Tibial nerve (tissue), 4 donors: ENCODE data around the gene AGPAT1.

ENCODE experiments used
- EP300 ChIP-seq, 2 donors: sonication (generic); formaldehyde crosslinking; IDR thresholded peaks; one replicate each; pipeline ENCODE4 v1.6.1; 2017; ENCODE audit warnings: antibody characterized with exemption in 2 of 2, mild to moderate bottlenecking in 1 of 2
- TF ChIP-seq, protein P1 (sequence below), 5 experiments: fragments of 200-600 bp in 3 of 5; fragments of 450-650 bp in 2 of 5; sonication (generic) in 3 of 5; IDR thresholded peaks; one replicate each; pipeline ENCODE4 v1.5.1; 2016 to 2019; ENCODE audit warnings: antibody characterized with exemption in 5 of 5, mild to moderate bottlenecking in 3 of 5, moderate library complexity in 2 of 5

DNA sequence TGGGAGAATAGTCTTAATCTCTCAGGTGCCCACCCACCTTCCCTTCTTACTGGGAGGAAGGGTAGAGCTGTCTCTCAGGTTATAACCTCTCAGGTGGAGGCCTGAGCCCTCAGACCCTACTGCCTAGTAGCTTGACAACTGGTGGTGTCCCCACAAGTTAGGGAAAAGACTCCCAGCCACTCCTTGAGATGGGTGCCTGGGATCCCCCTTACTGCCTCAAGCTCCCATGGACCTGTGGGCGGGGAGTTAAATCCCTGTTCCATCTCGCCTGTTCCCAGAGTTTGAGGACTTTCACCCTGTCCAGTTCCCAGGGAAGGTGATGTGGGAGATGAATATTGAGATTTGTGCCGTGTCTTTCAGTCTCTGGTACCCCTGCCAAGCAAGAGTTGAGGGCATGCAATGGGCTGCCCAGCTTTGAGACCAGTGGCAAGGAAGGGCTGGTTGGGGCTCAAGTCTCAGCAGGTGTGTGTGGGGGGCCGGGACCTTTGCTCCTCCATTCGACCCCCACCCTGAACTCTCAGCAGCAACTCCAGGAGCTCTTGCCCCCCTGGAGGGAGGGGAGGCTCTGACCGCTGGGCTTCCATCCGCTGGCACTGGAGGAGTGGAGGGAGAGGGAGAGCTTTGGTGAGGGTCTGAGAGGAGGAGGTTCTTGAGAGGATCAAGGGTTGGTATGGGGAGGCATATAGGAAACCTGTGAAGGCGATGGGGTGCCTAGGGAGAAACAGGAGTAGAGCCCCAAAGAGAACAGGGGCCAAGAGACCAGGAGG, 15.2 kb upstream of the AGPAT1 start:
- no peak for TF ChIP-seq EP300 (IDR thresholded peaks at IDR 0.05)
- TF ChIP-seq, protein P1, sequence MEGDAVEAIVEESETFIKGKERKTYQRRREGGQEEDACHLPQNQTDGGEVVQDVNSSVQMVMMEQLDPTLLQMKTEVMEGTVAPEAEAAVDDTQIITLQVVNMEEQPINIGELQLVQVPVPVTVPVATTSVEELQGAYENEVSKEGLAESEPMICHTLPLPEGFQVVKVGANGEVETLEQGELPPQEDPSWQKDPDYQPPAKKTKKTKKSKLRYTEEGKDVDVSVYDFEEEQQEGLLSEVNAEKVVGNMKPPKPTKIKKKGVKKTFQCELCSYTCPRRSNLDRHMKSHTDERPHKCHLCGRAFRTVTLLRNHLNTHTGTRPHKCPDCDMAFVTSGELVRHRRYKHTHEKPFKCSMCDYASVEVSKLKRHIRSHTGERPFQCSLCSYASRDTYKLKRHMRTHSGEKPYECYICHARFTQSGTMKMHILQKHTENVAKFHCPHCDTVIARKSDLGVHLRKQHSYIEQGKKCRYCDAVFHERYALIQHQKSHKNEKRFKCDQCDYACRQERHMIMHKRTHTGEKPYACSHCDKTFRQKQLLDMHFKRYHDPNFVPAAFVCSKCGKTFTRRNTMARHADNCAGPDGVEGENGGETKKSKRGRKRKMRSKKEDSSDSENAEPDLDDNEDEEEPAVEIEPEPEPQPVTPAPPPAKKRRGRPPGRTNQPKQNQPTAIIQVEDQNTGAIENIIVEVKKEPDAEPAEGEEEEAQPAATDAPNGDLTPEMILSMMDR (IDR thresholded peaks at IDR 0.05) = no peak
